22Rv1 (cell line): ENCODE measurements around the gene LCOR.

Experiments
- CTCF ChIP-seq: fragments of 450-650 bp; IDR thresholded peaks from 2 replicates; pipeline ENCODE4 v1.5.1; 2017; ENCODE audit warnings: mild to moderate bottlenecking
- ZFX ChIP-seq: fragments of 450-650 bp; IDR thresholded peaks from 2 replicates; pipeline ENCODE4 v1.6.1; 2017; ENCODE audit warnings: antibody characterized with exemption, borderline replicate concordance

DNA sequence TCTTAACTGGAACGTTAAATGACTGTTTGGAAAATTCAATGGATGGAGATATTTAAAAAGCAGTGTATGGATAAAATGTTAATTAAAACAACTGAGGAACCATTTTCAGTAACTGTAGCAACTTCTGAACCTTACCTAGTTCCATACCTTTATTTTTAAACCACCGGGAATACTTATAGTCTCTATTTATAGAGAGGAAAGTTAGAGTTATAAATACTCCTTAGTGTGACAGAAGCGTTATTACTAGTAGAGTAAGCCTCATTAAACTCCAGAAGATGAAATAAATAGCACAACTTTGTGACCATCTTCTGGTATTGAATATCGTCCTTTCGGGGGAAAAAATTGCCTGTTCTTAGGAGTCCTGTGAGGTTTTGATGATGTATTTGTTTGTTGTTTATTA, 114.9 kb downstream of the LCOR start:
- TF ChIP-seq CTCF: no peak
- no peak for TF ChIP-seq ZFX
